SH-SY5Y (cell line): ENCODE measurements around the gene NUDT3.

ENCODE experiments used
- GATA2 ChIP-seq: IDR thresholded peaks from 2 replicates; pipeline ENCODE4 v1.6.1; 2011; ENCODE audit warnings: mild to moderate bottlenecking, low read depth, low read length
- GATA3 ChIP-seq: IDR thresholded peaks from 2 replicates; pipeline ENCODE4 v1.6.1; 2011; ENCODE audit warnings: low read depth, mild to moderate bottlenecking, low read length, moderate library complexity

GRCh38 chr6:34390531-34391472 lies 1.7 kb downstream of the NUDT3 start:
- TF ChIP-seq GATA3, result no peak; the same call in 1 of the 2 replicates
- no peak for TF ChIP-seq GATA2
